HG02943 (cell line): ENCODE results near the gene RFX8.
"Not testable (repeated sequence)": the region's sequence is repeated elsewhere in the genome, so short reads cannot be mapped to it uniquely, and the experiment has no call there.

Source experiments
- ATAC-seq: cut with Tn5 transposase; IDR thresholded peaks from one replicate; pipeline ENCODE4 v1.9.1; 2021; ENCODE audit warnings: mild to moderate bottlenecking, low read depth, moderate library complexity; ENCODE audit not compliant: unreplicated experiment

RFX8 gene

DNA sequence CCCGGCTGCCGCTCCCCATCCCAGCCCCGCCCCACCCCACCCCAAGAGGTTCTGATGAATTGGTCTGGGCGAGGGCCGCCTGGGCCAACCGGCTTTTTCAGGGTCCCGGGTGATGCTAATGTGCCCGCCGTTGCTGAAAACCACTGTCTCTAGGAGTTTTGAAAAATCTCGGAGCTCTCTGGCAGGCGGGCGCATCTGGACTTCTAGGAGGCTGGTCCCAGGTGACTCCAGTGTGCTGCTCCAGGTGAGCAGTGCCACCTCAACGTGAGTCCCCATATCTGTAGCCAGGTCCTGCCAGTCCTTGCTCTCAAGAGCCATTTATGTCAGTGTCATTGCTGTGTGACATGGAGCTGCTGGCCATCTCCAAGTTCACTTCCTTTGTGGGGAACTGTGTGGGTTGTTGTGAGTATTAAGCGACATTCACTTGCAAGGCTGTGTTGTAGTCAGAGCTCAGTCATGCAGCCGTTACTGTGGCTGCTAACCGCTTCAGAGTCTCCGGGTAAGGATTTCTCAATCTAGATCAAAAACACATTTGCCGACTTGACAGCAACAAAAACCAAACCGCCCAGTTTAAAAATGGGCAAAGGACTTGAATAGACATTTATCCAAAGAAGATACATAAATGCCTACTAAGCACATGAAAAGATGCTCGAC, at the start of gene RFX8:
TSS of gene RFX8 (minus strand) at position 382 of the 654 bp plus-strand sequence. CDS start 8,264 bp downstream, outside the sequence.
- ATAC-seq = no peak

DNA sequence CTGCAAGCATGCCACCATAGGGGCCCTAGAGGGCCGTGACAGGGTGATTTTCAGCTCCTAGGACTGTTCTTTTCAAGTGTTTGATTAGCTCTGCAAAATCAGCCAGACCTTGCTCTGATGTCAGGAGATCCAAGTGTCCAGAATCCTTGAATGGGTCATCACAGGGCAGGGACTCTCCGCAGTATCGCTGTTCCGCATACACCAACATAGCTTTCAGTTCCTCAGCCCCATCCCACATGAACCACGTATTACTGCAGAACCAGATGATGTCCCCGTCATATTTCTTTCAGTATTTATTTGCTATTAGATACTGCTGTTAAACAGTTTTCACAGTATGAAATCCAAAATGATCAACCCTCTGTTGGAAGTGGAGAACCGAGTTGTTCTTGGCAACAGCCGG, 46.6 kb upstream of the RFX8 start:
- ATAC-seq = no peak

DNA sequence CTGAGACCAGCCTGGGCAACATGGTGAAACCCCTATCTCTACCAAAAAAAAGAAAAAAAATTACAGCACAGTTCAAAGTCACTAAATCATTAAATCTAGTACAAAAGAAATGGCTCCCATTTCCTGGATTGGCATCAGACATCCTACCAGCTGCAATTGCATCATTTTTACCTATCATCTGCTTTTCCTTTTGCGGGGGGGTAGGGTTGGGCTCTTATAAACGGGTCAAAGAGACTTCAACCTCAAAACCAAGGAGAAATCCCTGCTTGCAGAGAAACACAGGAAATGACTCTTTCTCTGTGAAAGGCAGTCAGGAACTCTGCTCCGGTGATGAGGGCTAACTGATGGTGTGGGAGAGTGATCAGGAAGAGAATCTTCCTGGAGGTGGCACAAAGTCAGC, 45.3 kb upstream of the RFX8 start:
- ATAC-seq = no peak

DNA sequence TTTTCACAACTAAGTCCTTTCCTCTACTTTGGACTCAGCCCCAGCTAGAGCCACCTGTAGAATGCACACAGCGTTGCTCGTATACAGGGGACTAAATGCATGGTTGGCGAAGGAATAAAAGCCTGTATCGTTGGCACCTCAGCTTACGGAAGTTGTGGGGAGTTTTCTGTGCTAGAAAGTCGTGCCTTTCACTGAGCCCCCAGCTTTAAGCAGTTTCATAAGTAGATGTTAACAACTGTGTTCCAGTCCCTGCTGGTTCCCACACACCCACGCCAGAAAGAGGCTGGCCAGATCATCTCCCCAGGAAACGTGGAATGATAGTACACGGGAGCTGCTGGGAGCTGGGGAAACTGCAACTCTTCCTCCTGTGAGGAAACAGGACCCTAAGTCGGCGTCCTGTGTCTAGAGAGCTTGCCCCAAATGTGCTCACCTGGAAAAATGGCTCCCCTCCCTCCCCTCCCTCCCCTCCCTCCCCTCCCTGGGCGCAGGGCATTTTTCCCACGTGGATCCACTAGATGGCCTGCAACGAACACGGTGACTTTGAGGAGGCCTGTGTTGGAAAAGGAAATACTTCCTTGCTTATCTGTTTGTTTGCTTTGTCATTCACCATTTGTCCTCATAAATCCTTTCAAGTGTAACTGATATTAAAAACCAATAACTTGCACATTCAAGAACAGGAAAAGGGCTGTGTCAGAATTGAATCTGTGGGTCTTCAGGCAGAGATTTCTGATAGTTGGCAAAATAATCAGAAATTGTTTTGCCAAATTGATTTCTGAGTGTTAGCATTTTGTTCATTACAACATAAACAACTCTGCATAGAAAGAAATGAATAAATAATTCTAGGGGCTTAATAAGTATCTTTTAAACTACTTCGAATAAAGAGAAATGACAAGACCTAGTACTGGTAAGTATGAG, 43.9 kb upstream of the RFX8 start:
- ATAC-seq = no peak

DNA sequence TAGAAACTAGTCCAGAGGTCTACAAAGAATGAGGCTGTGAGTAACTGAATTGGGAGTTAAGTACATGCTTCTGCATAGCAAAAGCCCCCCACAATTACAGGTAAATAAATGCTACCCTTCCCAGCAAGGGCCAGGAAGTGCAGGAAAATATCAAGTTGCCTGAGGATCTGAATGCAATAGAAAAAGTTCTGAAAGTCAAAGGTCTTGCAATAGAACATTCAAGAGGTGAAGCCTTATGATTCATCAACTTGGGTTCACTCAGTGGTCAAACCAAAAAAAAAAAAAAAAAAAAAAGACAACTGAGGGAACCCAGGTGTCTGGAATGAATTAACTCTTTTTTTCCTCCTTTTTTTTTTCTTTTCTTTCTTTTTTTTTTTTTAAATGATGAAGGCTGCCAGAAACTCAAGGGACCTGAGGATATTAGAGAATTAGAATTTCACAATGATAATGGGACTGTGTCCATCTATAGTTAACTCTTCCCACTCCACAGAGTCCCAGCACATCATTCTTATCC, 42.9 kb upstream of the RFX8 start:
- ATAC-seq = no peak

DNA sequence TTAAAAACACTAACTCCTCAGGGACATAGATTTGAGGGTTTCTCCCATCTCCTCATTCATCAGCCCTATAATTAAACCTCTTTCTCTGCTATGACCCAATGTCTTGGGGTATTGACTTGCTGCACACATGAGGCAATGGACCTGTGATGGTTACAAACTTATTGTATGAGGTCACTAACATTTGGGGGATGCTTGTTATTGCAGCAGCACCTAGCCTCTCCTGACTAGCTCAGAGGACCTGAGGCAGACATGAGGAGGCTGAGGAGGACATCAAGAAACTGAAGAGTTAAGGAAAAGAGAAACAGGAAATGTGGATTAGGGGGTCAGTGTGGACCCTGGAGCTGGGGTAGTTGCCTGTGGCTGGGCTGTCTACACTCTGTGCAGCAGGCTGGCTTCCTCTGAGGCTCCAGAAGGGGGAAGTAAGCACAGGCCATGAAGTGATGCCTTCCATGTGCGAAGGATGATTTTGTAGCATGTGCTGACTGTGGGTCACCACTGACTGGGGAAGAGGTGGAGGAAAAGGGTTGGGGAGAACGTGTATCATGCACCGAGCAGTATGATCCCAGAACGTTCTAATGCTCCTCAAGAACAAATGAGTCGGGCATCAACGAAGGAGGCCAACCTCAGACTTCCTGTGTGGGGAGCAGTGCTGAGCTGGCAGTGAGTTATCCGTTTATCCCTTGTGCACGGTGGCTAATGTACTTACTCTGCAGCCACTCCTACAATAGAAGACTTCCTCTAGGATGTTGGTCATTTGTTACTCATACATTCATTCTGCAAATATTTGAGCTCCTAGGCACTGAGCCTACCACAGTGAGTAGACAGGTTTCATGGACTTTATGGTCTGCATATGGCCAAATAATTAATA, 42.1 kb upstream of the RFX8 start:
- no peak for ATAC-seq

DNA sequence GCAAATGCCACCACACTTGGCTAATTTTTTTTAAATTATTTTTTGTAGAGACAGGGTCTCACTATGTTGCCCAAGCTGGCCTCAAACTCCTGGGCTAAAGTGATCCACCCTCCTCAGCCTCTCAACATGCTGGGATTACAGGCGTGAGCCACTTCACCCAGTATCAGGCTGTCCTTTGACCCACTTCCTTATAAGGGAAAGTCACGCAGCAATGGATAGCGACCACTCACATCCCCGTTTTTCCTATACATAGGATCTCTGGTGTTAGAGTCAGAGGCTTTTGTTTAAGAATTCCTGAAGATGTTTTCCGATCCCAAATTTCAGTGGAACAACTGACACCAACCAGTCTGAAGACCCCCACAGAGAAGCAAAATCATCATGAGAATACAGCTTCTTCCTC, 41.4 kb upstream of the RFX8 start:
- no peak for ATAC-seq

DNA sequence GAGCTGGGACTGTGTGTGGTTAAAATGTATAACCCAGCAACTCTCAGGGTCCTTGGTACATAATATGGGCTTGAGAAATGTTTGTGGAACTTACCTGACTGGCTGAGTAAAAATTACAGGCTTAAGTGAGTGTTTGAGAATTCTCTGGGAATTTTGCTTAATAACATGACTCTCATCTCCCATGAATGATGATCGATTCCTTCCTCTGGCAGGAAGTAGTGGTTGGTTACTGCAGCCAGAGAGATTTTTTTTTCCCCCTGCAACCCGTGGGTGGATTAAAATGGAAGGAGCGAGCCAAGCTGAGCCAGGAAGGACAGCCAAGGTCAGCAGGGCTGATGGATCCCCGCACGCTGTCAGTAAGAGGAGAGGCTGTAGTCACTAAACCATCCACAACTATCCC, 40.6 kb upstream of the RFX8 start:
- no peak for ATAC-seq

DNA sequence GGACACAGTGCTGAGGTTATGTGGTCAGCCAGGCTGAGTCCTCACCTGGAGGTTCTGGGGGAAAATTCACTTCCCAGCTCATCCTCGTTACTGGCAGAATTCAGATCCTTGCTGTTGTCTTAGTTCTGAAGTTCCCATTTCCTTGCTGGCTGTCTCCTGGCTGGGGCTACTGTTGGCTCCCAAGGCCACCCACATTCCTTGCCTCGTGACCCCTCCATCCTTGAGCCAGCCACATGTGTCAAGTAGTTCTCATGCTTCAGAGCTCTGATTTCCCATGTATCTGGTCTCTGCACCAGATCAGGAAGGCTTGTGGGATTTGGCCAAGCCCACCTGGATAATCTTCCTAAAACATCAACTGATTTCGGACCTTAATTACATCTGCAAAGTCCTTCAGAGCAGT, 38.1 kb upstream of the RFX8 start:
- no peak for ATAC-seq

DNA sequence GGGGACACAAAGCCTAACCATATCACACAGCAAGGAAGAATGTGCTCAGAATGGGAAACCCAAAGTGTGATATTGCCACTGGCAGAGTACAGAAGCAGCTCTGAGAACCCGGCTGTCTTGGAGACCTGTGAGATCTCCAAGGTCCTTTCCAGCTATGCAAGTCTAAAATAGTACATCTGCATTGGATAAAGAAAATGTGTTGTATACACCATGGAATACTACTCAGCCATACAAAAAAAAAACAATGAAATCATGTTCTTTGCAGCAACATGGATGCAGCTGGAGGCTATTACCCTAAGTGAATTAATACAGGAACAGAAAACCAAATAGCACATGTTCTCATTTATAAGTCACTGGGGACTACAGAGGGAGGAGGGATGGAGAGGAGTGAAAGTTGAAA, 36.5 kb upstream of the RFX8 start:
- no peak for ATAC-seq

DNA sequence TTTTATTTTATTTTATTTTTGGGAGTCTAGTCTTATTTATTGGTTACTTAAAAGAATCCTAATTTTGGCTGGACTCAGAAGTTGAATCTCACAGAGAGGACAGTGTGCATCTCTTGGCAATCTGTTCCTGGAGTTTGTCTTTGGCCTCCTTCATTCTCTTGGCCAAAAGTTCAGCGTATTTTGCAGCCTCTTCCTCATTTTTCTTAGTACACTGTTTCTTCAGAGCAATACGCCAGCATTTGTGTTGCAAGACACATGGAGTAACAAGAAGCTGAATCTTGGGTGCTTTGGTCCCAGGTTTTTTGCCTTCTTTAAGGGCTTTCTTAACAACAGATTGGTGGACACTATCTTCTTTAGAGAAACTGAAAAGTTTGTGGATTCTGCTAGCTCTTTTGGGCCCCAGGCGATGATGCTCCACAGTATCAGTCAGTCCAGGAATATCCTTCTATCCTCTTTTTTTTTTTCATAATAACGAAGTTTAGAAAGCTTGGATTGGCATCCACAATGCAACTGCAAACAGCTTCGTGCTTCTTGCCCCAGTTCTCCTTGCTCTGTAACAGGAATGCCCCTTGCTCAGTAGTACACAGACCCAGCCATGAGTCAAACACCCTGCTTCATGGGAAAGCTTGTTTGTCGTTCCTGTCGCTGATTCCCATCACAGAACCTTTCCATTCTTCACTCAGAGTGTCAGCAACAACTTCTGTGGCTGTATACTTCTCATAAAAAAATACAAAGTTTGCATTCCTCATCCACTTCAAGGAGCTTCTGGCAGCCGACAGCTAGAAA, 34.8 kb upstream of the RFX8 start:
- ATAC-seq = no peak

DNA sequence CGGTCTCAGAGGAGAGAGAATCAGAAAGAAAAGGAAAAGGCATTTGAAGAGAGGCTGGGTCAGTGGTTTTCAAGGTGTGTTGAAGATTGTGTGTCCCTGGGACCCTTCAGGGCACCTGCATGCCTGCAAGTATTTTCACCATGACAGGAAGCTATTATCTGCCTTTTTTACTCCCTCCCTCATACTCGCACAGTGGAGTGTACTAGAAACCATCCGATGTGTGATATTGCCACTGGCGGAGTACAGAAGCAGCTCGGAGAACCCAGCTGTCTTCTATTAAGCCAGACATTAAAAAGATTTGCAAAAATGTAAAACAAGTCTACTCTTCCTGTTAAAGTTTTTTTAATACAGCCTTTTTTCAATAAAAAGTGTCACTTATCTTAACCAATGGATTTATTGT, 33.7 kb upstream of the RFX8 start:
- ATAC-seq = no peak

DNA sequence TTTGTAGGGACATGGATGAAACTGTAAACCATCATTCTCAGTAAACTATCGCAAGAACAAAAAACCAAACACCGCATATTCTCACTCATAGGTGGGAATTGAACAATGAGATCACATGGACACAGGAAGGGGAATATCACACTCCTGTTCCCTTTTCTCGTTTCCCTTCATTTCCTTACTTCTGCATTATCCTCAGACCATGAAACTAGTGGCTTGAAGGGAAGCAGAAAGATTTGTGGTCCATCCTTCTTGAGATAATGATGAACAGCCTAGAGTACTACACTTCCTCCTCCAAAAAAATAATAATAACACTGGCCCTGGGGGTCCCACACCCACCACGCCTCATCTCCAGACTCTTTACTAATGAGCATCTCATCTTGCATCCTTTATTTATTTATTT, 30.4 kb upstream of the RFX8 start:
- not testable (repeated sequence) for ATAC-seq

DNA sequence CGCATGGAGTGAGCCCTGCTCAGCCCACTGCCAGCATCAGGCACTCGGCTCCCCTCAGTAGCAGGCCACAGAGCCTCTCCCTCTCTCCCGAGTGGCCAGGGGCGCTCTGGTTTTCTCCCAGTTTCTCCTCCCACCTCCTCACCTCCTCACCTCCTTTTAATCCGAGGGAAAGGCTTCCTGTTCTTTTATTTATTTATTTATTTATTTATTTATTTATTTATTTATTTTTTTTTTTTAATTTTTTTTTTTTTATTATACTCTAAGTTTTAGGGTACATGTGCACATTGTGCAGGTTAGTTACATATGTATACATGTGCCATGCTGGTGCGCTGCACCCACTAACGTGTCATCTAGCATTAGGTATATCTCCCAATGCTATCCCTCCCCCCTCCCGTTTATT, 29.8 kb upstream of the RFX8 start:
- not testable (repeated sequence) for ATAC-seq

DNA sequence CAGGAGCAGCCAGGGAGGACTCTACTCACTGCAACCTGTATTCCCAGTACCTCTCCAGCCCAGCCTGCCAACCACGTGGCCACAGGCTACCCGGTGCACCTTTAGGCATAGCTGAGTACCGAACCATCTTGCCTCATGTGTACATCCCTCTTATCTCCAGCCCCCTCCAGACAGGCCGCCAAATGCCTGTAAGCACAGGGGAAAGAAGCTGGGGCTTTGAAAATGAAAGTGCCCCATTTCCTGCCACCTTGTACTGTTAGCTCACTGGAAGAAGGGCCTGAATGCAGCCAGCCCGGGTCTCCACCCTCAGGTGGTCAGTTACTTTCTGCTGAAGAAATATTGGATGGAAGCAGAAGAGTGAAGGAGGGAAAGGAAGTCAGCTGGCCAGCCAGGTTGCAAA, 27.2 kb upstream of the RFX8 start:
- ATAC-seq = no peak

DNA sequence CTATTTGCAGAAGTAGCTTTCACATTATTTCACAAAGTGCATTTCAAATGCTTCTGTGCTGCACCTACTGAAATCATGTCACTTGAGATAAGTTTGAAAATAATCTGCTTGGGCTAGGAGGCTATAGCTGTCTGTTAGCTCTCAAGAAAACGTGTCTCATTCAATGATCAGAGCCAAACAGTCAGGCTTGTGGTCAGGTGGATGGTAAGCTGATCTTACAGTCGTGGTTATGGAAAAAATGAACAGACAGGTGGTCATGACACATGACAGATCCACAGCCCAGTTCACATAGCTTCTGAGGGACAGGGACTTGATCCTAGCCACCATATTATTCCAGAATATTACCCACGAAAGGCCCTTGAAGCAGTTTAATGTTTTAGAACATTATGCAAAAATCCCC, 26.5 kb upstream of the RFX8 start:
- ATAC-seq = no peak

DNA sequence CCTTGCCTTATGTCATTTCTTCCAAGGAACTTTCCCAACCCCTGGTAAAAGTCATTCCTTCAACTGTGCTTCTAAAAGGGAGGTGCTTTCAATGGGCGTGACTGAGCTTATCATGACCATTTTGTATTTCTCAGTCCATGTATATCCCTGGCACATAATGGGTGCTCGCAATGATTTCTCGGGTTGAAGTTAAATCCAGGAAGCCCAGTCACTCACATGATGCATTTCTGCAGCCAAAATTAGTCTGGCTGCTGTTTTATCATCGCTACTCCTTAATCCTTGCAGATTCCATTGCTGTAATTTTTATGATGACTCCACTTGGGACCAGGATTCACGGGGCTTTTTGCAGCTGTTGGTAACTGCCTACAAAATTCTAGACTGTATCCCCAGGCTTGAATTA, 25.9 kb upstream of the RFX8 start:
- no peak for ATAC-seq

DNA sequence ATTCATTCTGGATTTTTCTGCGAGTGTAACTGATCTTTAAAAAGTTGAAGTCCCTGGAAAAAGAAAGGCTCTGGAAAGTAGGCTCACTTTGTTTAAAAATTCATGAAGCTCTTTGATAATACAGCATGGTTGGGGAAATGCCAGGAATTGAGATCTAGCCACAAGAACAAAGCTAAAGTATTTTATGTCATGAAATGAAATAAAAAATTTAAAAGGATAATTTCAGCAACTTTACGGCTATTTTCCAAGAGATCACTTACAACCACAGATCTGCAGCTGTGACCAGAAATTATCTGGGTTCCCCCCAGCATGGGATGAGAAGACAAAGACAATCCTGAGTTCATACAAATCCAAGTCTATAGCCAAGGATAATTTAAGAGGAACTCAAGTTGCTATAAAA, 25.3 kb upstream of the RFX8 start:
- ATAC-seq = no peak

DNA sequence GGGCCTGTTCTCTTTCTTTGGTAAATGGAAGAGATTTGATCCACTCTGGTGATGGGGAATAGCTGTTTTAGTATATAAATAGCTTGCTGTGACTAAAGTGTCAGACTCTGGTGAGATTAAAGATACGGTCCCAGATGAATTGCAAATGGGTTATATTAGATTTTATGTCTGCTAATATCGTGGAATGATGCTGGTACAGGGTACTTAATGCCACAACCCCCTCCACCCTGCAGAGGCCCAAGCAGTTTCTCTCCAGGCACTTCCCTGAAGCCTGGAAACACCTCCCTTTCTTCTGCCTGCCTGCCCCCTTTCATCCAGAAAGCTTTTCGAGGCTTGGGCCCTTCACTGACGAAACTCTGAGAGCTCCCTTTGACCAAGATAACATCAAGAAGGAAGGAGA, 21.4 kb upstream of the RFX8 start:
- ATAC-seq = no peak

DNA sequence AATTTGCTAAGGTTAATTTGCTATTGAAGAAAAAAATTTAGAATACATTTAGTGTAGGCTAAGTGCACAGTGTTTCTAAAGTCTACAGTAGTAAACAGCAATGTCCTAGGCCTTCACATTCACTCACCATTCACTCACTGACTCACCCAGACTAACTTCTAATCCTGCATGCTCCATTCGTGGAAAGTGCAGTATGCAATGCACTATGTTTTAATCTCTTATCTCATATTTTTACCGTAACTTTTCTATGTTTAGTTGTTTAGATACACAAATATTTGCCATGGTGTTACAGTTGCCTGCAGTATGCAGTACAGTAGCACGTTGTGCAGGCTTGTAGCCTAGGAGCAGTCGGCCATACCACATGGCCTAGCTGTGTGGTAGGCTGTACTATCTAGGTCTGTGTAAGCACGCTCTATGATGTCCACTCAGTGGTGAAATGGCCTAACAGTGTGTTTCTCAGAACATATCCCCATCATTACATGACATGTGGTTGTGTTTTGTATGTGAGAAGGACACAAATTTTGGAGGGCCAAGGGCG, 18.1 kb upstream of the RFX8 start:
- no peak for ATAC-seq
